Activated CD4-positive, alpha-beta memory T cell treated with anti-CD3 and anti-CD28 coated beads, Interleukin-2, amount 10 ng/mL, durations not matched to agents 7 days and 5 days (primary cell): Measurements from ENCODE around the gene MID1. TPM values are rescaled to one million over a fixed set of nuclear protein-coding genes. Genes with fewer than 3 reads are reported as not detected.
"Not testable (repeated sequence)": the region's sequence is repeated elsewhere in the genome, so short reads cannot be mapped to it uniquely, and the experiment has no call there.

Experiments used
- CTCF ChIA-PET: fragments of 350-600 bp; sonication (Branson Sonifier 250); formaldehyde crosslinking; loops from one replicate; lab custom pipeline; 2021; ENCODE audit warnings: antibody characterized with exemption, inconsistent platforms; lab: Charles Lee
- POLR2A ChIA-PET: fragments of 350-600 bp; sonication (Branson Sonifier 250); formaldehyde crosslinking; loops from one replicate; lab custom pipeline; 2021; ENCODE audit warnings: antibody characterized with exemption; lab: Charles Lee
- DNase-seq: peaks from one replicate; pipeline ENCODE4 v3.0.0-alpha.2; 2020
- H3K27ac Mint-ChIP-seq: one replicate; pipeline ENCODE4 v1.8.0; 2021; ENCODE audit warnings: mild to moderate bottlenecking, mixed read lengths
- H3K27me3 Mint-ChIP-seq: one replicate; pipeline ENCODE4 v1.8.0; 2021; ENCODE audit warnings: mixed read lengths
- H3K36me3 Mint-ChIP-seq: one replicate; pipeline ENCODE4 v1.8.0; 2021; ENCODE audit warnings: low read depth, mixed read lengths
- H3K4me1 Mint-ChIP-seq: one replicate; pipeline ENCODE4 v1.8.0; 2021; ENCODE audit warnings: mixed read lengths
- H3K4me3 Mint-ChIP-seq: one replicate; pipeline ENCODE4 v1.8.0; 2021; ENCODE audit warnings: mild to moderate bottlenecking, mixed read lengths
- H3K9me3 Mint-ChIP-seq: one replicate; pipeline ENCODE4 v1.8.0; 2021; ENCODE audit warnings: mixed read lengths
- total RNA-seq, 2 experiments: library from RNA; stranded (reverse); gene quantifications; one replicate each; pipeline ENCODE4 v1.2.3, GENCODE V29; 2021

MID1 gene
- total RNA-seq, 2 experiments from 2014 or later = 0.08 TPM; not detected in 1

- Mint-ChIP-seq H3K36me3 (no peaks in the 10 kb centered on the region), H3K27ac (no peak overlapping the region), H3K9me3 (no peaks in the 10 kb centered on the region), H3K4me3 (no peak overlapping the region), H3K4me1 (no peaks in the 10 kb centered on the region), H3K27me3 (peaks cover 4% of the 10 kb centered on the region)
- CTCF ChIA-PET = no interaction called here
- no peak for DNase-seq
- POLR2A ChIA-PET = no interaction called here
Observed at GRCh38 chrX:10611441-10612090, 8.8 kb downstream of the MID1 start.

GRCh38 chrX:10608099-10608498 is 12.3 kb downstream of the MID1 start:
- CTCF ChIA-PET = no interaction called here
- no peak overlapping the region for H3K27ac Mint-ChIP-seq
- no peaks in the 10 kb centered on the region for H3K36me3 Mint-ChIP-seq
- no peak overlapping the region for H3K4me3 Mint-ChIP-seq
- no peaks in the 10 kb centered on the region for H3K27me3 Mint-ChIP-seq
- no peak for DNase-seq
- H3K9me3 Mint-ChIP-seq = no peaks in the 10 kb centered on the region
- POLR2A ChIA-PET = no interaction called here
- no peaks in the 10 kb centered on the region for H3K4me1 Mint-ChIP-seq

- DNase-seq = no peak
- no peak overlapping the region for H3K4me3 Mint-ChIP-seq
- ChIA-PET CTCF (no interaction called here), POLR2A (no interaction called here)
- H3K9me3 Mint-ChIP-seq = no peaks in the 10 kb centered on the region
- H3K36me3 Mint-ChIP-seq = no peaks in the 10 kb centered on the region
- no peak overlapping the region for H3K27ac Mint-ChIP-seq
- H3K27me3 Mint-ChIP-seq = no peaks in the 10 kb centered on the region
- no peaks in the 10 kb centered on the region for H3K4me1 Mint-ChIP-seq
Observed at GRCh38 chrX:10607233-10607632, 13.2 kb downstream of the MID1 start.

GRCh38 chrX:10603612-10604011 is 16.8 kb downstream of the MID1 start:
- Mint-ChIP-seq H3K9me3 (no peaks in the 10 kb centered on the region), H3K27ac (no peak overlapping the region), H3K36me3 (no peaks in the 10 kb centered on the region), H3K4me3 (no peak overlapping the region), H3K27me3 (no peaks in the 10 kb centered on the region), H3K4me1 (no peaks in the 10 kb centered on the region)
- ChIA-PET POLR2A (no interaction called here), CTCF (no interaction called here)
- DNase-seq = no peak

- POLR2A ChIA-PET = no interaction called here
- H3K4me1 Mint-ChIP-seq = no peaks in the 10 kb centered on the region
Observed at GRCh38 chrX:10602646-10603045, 17.7 kb downstream of the MID1 start.

GRCh38 chrX:10600479-10600878 is 19.9 kb downstream of the MID1 start:
- H3K4me3 Mint-ChIP-seq = no peak overlapping the region
- ChIA-PET POLR2A (no interaction called here), CTCF (interaction anchor here (0.9 kb wide), 1 partner anchor 410 kb away, joined by 3 read pairs; no protein-coding TSS in a partner anchor)
- no peaks in the 10 kb centered on the region for H3K27me3 Mint-ChIP-seq
- H3K36me3 Mint-ChIP-seq = no peaks in the 10 kb centered on the region
- no peaks in the 10 kb centered on the region for H3K4me1 Mint-ChIP-seq
- H3K9me3 Mint-ChIP-seq = no peaks in the 10 kb centered on the region
- DNase-seq = no peak
- no peak overlapping the region for H3K27ac Mint-ChIP-seq

More at GRCh38 chrX:10602646-10603045, 17.7 kb downstream of the MID1 start:
- Mint-ChIP-seq H3K9me3 (no peaks in the 10 kb centered on the region), H3K27ac (no peak overlapping the region), H3K27me3 (no peaks in the 10 kb centered on the region), H3K4me3 (no peak overlapping the region), H3K36me3 (no peaks in the 10 kb centered on the region)
- no peak for DNase-seq
- CTCF ChIA-PET = interaction anchor here (0.7 kb wide), 1 partner anchor 238 kb away, joined by 4 read pairs; no protein-coding TSS in a partner anchor

GRCh38 chrX:10598540-10598939 is 21.8 kb downstream of the MID1 start:
- CTCF ChIA-PET = interaction anchor here (1.5 kb wide), 1 partner anchor 408 kb away, joined by 7 read pairs; no protein-coding TSS in a partner anchor

GRCh38 chrX:10597871-10598270 is 22.5 kb downstream of the MID1 start:
- no peak overlapping the region for H3K27ac Mint-ChIP-seq
- H3K9me3 Mint-ChIP-seq = no peaks in the 10 kb centered on the region
- H3K4me3 Mint-ChIP-seq = no peak overlapping the region
- ChIA-PET CTCF (interaction anchor here (1.5 kb wide), 1 partner anchor 407 kb away, joined by 7 read pairs; no protein-coding TSS in a partner anchor), POLR2A (no interaction called here)
- no peak for DNase-seq
- no peaks in the 10 kb centered on the region for H3K36me3 Mint-ChIP-seq
- no peaks in the 10 kb centered on the region for H3K27me3 Mint-ChIP-seq
- no peaks in the 10 kb centered on the region for H3K4me1 Mint-ChIP-seq

More at GRCh38 chrX:10598540-10598939, 21.8 kb downstream of the MID1 start:
- no peaks in the 10 kb centered on the region for H3K4me1 Mint-ChIP-seq
- no peaks in the 10 kb centered on the region for H3K27me3 Mint-ChIP-seq
- DNase-seq = no peak
- H3K4me3 Mint-ChIP-seq = no peak overlapping the region
- POLR2A ChIA-PET = no interaction called here
- H3K36me3 Mint-ChIP-seq = no peaks in the 10 kb centered on the region
- H3K27ac Mint-ChIP-seq = no peak overlapping the region
- H3K9me3 Mint-ChIP-seq = no peaks in the 10 kb centered on the region

GRCh38 chrX:10591363-10592335 is 28.7 kb downstream of the MID1 start:
- H3K9me3 Mint-ChIP-seq = no peaks in the 10 kb centered on the region
- DNase-seq = no peak
- no peak overlapping the region for H3K27ac Mint-ChIP-seq
- CTCF ChIA-PET = no interaction called here
- H3K27me3 Mint-ChIP-seq = no peaks in the 10 kb centered on the region
- H3K4me3 Mint-ChIP-seq = no peak overlapping the region
- no peaks in the 10 kb centered on the region for H3K36me3 Mint-ChIP-seq
- H3K4me1 Mint-ChIP-seq = no peaks in the 10 kb centered on the region
- POLR2A ChIA-PET = no interaction called here

GRCh38 chrX:10589787-10590186 is 30.6 kb downstream of the MID1 start:
- H3K9me3 Mint-ChIP-seq, DNase-seq, H3K4me3 Mint-ChIP-seq, POLR2A ChIA-PET, H3K4me1 Mint-ChIP-seq, H3K27ac Mint-ChIP-seq, CTCF ChIA-PET, H3K36me3 Mint-ChIP-seq, H3K27me3 Mint-ChIP-seq: not testable (repeated sequence)

GRCh38 chrX:10589098-10589497 is 31.3 kb downstream of the MID1 start:
- H3K9me3 Mint-ChIP-seq = peaks cover 2% of the 10 kb centered on the region

GRCh38 chrX:10584882-10585281 is 35.5 kb downstream of the MID1 start:
- POLR2A ChIA-PET, H3K27me3 Mint-ChIP-seq, H3K4me3 Mint-ChIP-seq, H3K9me3 Mint-ChIP-seq, H3K4me1 Mint-ChIP-seq, CTCF ChIA-PET, H3K27ac Mint-ChIP-seq, DNase-seq, H3K36me3 Mint-ChIP-seq: not testable (repeated sequence)

More at GRCh38 chrX:10589098-10589497, 31.3 kb downstream of the MID1 start:
- CTCF ChIA-PET = no interaction called here
- no peak overlapping the region for H3K4me3 Mint-ChIP-seq
- H3K4me1 Mint-ChIP-seq = no peaks in the 10 kb centered on the region
- H3K27ac Mint-ChIP-seq = no peak overlapping the region
- no peak for DNase-seq
- H3K36me3 Mint-ChIP-seq = no peaks in the 10 kb centered on the region
- POLR2A ChIA-PET = no interaction called here
- H3K27me3 Mint-ChIP-seq = no peaks in the 10 kb centered on the region

GRCh38 chrX:10582945-10583344 is 37.4 kb downstream of the MID1 start:
- H3K4me3 Mint-ChIP-seq = no peak overlapping the region
- ChIA-PET CTCF (no interaction called here), POLR2A (no interaction called here)
- no peaks in the 10 kb centered on the region for H3K27me3 Mint-ChIP-seq
- no peaks in the 10 kb centered on the region for H3K36me3 Mint-ChIP-seq
- H3K27ac Mint-ChIP-seq = no peak overlapping the region
- DNase-seq = no peak
- H3K9me3 Mint-ChIP-seq = peaks cover 2% of the 10 kb centered on the region
- no peaks in the 10 kb centered on the region for H3K4me1 Mint-ChIP-seq
